Colonic mucosa (tissue), 4 donors: ENCODE results near the gene RHBDD3. TPM values are rescaled to one million over a fixed set of nuclear protein-coding genes. Genes with fewer than 3 reads are reported as not detected.

Experiments used
- DNase-seq: peaks from one replicate; pipeline ENCODE4 v3.0.0-alpha.2; 2020
- H3K27ac ChIP-seq: fragments of 200-600 bp; one replicate; pipeline ENCODE4 v1.8.0; 2021
- H3K27me3 ChIP-seq: fragments of 200-600 bp; one replicate; pipeline ENCODE4 v1.8.0; 2021
- H3K36me3 ChIP-seq: fragments of 200-600 bp; one replicate; pipeline ENCODE4 v1.8.0; 2021
- H3K4me1 ChIP-seq: fragments of 200-600 bp; one replicate; pipeline ENCODE4 v1.8.0; 2021; ENCODE audit warnings: mild to moderate bottlenecking
- H3K4me3 ChIP-seq: fragments of 200-600 bp; one replicate; pipeline ENCODE4 v1.8.0; 2021
- H3K9ac ChIP-seq, 2 donors: one replicate each; pipeline ENCODE4 v1.7.0; 2013; ENCODE audit warnings: control low read depth in 2 of 2, low read depth in 2 of 2, low read length in 2 of 2
- H3K9me3 ChIP-seq: fragments of 200-600 bp; one replicate; pipeline ENCODE4 v1.8.0; 2021
- intact Hi-C: fragments of 100-400 bp; cut with DNase I; formaldehyde crosslinking; loops from one replicate; pipeline ENCODE4 v1.14.1; 2022
- total RNA-seq, 2 donors: library from RNA; stranded (reverse); fragmentation: NEBNext Ultra II Directional in 1 of 2; extraction: Animal tissue kit (Norgen Biotek cat#: 25700) in 1 of 2; gene quantifications; one replicate each; pipeline ENCODE4 v1.2.1, GENCODE V29; 2021
- TF ChIP-seq, protein P1 (sequence below): fragments of 200-600 bp; IDR thresholded peaks from one replicate; pipeline ENCODE4 v1.8.0; 2022; ENCODE audit warnings: antibody characterized with exemption, mild to moderate bottlenecking
- donor health status: healthy.
- donor health status: DM: no; HTN: no; CAD: no.
- donor health status: DM: no; HTN: no; CAD: no.

Gene RHBDD3
- total RNA-seq, 2 donors from 2014 or later, result 15.4 to 32.0 TPM

GRCh38 chr22:29214232-29214631 lies 53.5 kb downstream of the RHBDD3 start:
- DNase-seq, result no peak
- no peaks in the 10 kb centered on the region for H3K27me3 ChIP-seq
- no peak overlapping the region for H3K27ac ChIP-seq
- intact Hi-C loops, result no loop called here
- H3K36me3 ChIP-seq, result no peaks in the 10 kb centered on the region
- H3K4me1 ChIP-seq, result no peaks in the 10 kb centered on the region
- TF ChIP-seq, protein P1, sequence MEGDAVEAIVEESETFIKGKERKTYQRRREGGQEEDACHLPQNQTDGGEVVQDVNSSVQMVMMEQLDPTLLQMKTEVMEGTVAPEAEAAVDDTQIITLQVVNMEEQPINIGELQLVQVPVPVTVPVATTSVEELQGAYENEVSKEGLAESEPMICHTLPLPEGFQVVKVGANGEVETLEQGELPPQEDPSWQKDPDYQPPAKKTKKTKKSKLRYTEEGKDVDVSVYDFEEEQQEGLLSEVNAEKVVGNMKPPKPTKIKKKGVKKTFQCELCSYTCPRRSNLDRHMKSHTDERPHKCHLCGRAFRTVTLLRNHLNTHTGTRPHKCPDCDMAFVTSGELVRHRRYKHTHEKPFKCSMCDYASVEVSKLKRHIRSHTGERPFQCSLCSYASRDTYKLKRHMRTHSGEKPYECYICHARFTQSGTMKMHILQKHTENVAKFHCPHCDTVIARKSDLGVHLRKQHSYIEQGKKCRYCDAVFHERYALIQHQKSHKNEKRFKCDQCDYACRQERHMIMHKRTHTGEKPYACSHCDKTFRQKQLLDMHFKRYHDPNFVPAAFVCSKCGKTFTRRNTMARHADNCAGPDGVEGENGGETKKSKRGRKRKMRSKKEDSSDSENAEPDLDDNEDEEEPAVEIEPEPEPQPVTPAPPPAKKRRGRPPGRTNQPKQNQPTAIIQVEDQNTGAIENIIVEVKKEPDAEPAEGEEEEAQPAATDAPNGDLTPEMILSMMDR, result no peak
- no peak overlapping the region for H3K4me3 ChIP-seq
- H3K9me3 ChIP-seq, result no peaks in the 10 kb centered on the region
- H3K9ac ChIP-seq, result no peak overlapping the region

- no peaks in the 10 kb centered on the region for H3K27me3 ChIP-seq
- no peaks in the 10 kb centered on the region for H3K36me3 ChIP-seq
- TF ChIP-seq, protein P1, result no peak
- H3K4me1 ChIP-seq, result no peaks in the 10 kb centered on the region
- no peaks in the 10 kb centered on the region for H3K9me3 ChIP-seq
- H3K4me3 ChIP-seq, result no peak overlapping the region
- no peak overlapping the region for H3K9ac ChIP-seq
- no peak for DNase-seq
- intact Hi-C loops, result no loop called here
- no peak overlapping the region for H3K27ac ChIP-seq
Measured at GRCh38 chr22:29213493-29213892, 54.3 kb downstream of the RHBDD3 start.

GRCh38 chr22:29212743-29213142 lies 55.0 kb downstream of the RHBDD3 start:
- Histone ChIP-seq H3K4me3 (no peak overlapping the region), H3K9ac (no peak overlapping the region), H3K27me3 (no peaks in the 10 kb centered on the region), H3K9me3 (no peaks in the 10 kb centered on the region), H3K27ac (no peak overlapping the region), H3K4me1 (no peaks in the 10 kb centered on the region), H3K36me3 (no peaks in the 10 kb centered on the region)
- TF ChIP-seq, protein P1, result no peak
- DNase-seq, result no peak
- intact Hi-C loops, result no loop called here

GRCh38 chr22:29211466-29211865 lies 56.3 kb downstream of the RHBDD3 start:
- Histone ChIP-seq H3K9ac (no peak overlapping the region), H3K27me3 (peaks cover 6% of the 10 kb centered on the region), H3K36me3 (no peaks in the 10 kb centered on the region), H3K4me3 (no peak overlapping the region), H3K9me3 (no peaks in the 10 kb centered on the region), H3K27ac (no peak overlapping the region), H3K4me1 (no peaks in the 10 kb centered on the region)
- intact Hi-C loops, result no loop called here
- no peak for DNase-seq
- TF ChIP-seq, protein P1, result no peak

DNA sequence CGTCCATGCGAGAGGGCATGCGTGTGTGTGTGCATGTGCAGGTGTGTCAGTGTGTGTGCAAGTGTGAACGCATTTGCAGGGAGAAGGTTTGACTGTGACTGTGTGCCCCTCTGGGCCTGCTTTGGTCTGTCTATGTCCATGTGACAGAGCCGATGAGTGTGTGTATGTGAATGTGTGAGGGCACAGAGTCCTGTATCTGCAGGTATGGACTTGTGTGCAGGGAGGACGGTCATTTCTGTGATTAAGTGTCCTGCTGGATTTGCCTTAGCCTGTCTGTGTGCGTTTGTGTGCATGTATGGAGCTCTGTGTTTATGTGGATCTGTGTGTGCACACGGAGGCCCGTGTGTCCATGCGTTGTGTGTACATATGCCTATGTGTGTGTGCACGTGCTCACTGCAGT lies 56.7 kb downstream of the RHBDD3 start:
- intact Hi-C loops, result no loop called here

More for the DNA sequence above, 56.7 kb downstream of the RHBDD3 start:
- TF ChIP-seq, protein P1, result no peak
- Histone ChIP-seq H3K9me3 (no peaks in the 10 kb centered on the region), H3K36me3 (no peaks in the 10 kb centered on the region), H3K4me3 (no peak overlapping the region), H3K27me3 (peaks cover 10% of the 10 kb centered on the region), H3K4me1 (no peaks in the 10 kb centered on the region), H3K27ac (no peak overlapping the region), H3K9ac (no peak overlapping the region)
- no peak for DNase-seq

Other genes with a start within 250 kb of the RHBDD3 start
- gene C22orf31, start 206.2 kb downstream of the RHBDD3 start, total RNA-seq, result under 1 TPM in 1 of 2 donors, not detected in 1; 0.32 TPM
- 10 to 100 TPM; 20.2 to 20.7 TPM for gene KREMEN1, start 194.9 kb downstream of the RHBDD3 start, total RNA-seq
- 1 to 10 TPM; 4.4 TPM for gene EMID1, start 62.1 kb downstream of the RHBDD3 start, total RNA-seq
- 100 to 1,000 TPM; 145 to 236 TPM for gene EWSR1, start 287 bp upstream of the RHBDD3 start, total RNA-seq
- 10 to 100 TPM; 16.6 to 41.1 TPM for gene GAS2L1, start 38.7 kb upstream of the RHBDD3 start, total RNA-seq
- gene RASL10A, start 47.7 kb upstream of the RHBDD3 start, total RNA-seq, result 1 to 10 TPM in 1 of 2 donors, under 1 TPM in 1; 0.42 to 1.3 TPM
- gene AP1B1, start 120.6 kb upstream of the RHBDD3 start, total RNA-seq, result 100 to 1,000 TPM in 1 of 2 donors, 10 to 100 TPM in 1; 90.4 to 120 TPM
- gene RFPL1, start 170.6 kb upstream of the RHBDD3 start, total RNA-seq, result not detected
- gene NEFH, start 212.2 kb upstream of the RHBDD3 start, total RNA-seq, result under 1 TPM; 0.42 TPM